Effector memory CD8-positive, alpha-beta T cell (primary cell): ENCODE results near the gene CCNY.
A peak's percentile ranks its signal among the peaks of the same experiment; 100 is the strongest.
"Not testable (repeated sequence)": the region's sequence is repeated elsewhere in the genome, so short reads cannot be mapped to it uniquely, and the experiment has no call there.

Source experiments
- ATAC-seq: fragments of 150-1000 bp; cut with Tn5 transposase; replicated peaks from 2 replicates; pipeline ENCODE4 v1.10.0; 2021; ENCODE audit warnings: mild to moderate bottlenecking, moderate library complexity
- DNase-seq, 3 experiments: peaks; one replicate each; pipeline ENCODE4 v3.0.0; 2021
- H3K27ac Mint-ChIP-seq, 2 donors: one replicate each; pipeline ENCODE4 v1.8.0; 2022; ENCODE audit warnings: mild to moderate bottlenecking in 2 of 2, mixed read lengths in 2 of 2, moderate library complexity in 2 of 2
- H3K27me3 Mint-ChIP-seq, 2 donors: one replicate each; pipeline ENCODE4 v1.8.0; 2022; ENCODE audit warnings: mixed read lengths in 2 of 2
- H3K36me3 Mint-ChIP-seq: one replicate; pipeline ENCODE4 v1.8.0; 2022; ENCODE audit warnings: mild to moderate bottlenecking, moderate library complexity, mixed read lengths; ENCODE audit not compliant: insufficient read depth
- H3K4me1 Mint-ChIP-seq, 2 donors: one replicate each; pipeline ENCODE4 v1.8.0; 2022; ENCODE audit warnings: low read depth in 2 of 2, mixed read lengths in 2 of 2
- H3K4me3 Mint-ChIP-seq, 2 donors: one replicate each; pipeline ENCODE4 v1.8.0; 2022; ENCODE audit warnings: mild to moderate bottlenecking in 2 of 2, mixed read lengths in 2 of 2, moderate library complexity in 2 of 2
- H3K9me3 Mint-ChIP-seq, 2 donors: one replicate each; pipeline ENCODE4 v1.8.0; 2022; ENCODE audit warnings: mixed read lengths in 2 of 2

CCNY gene

GRCh38 chr10:35416619-35417312, 80.5 kb downstream of the CCNY start:
- Mint-ChIP-seq H3K27ac (peak overlapping the region; percentile 13 to 68), H3K27me3 (no peaks in the 10 kb centered on the region), H3K36me3 (no peaks in the 10 kb centered on the region), H3K9me3 (no peaks in the 10 kb centered on the region), H3K4me3 (no peak overlapping the region), H3K4me1 (peaks cover 39 to 52% of the 10 kb centered on the region in 2 donors)
- no peak for ATAC-seq
- DNase-seq, result no peak

- H3K9me3 Mint-ChIP-seq, result no peaks in the 10 kb centered on the region
These were observed 81.0 kb downstream of the CCNY start for GRCh38 chr10:35417313-35417625.

GRCh38 chr10:35417795-35418194, 81.5 kb downstream of the CCNY start:
- Mint-ChIP-seq H3K27ac (peak overlapping the region in 1 of 2 donors; percentile 14), H3K9me3 (no peaks in the 10 kb centered on the region), H3K36me3 (no peaks in the 10 kb centered on the region), H3K27me3 (no peaks in the 10 kb centered on the region), H3K4me1 (peaks cover 39 to 54% of the 10 kb centered on the region in 2 donors), H3K4me3 (no peak overlapping the region)
- no peak for ATAC-seq
- no peak for DNase-seq

More at GRCh38 chr10:35417313-35417625, 81.0 kb downstream of the CCNY start:
- H3K27ac Mint-ChIP-seq, result peak overlapping the region in 1 of 2 donors; percentile 14
- no peak overlapping the region for H3K4me3 Mint-ChIP-seq
- DNase-seq (no peak), ATAC-seq (no peak)
- H3K27me3 Mint-ChIP-seq, result no peaks in the 10 kb centered on the region
- no peaks in the 10 kb centered on the region for H3K36me3 Mint-ChIP-seq
- peaks cover 39 to 52% of the 10 kb centered on the region in 2 donors for H3K4me1 Mint-ChIP-seq

GRCh38 chr10:35418580-35418979, 82.3 kb downstream of the CCNY start:
- not testable (repeated sequence) for DNase-seq, H3K27ac Mint-ChIP-seq, H3K27me3 Mint-ChIP-seq, H3K4me3 Mint-ChIP-seq, ATAC-seq, H3K36me3 Mint-ChIP-seq, H3K9me3 Mint-ChIP-seq
- H3K4me1 Mint-ChIP-seq, result peaks cover 39 to 56% of the 10 kb centered on the region in 2 donors

DNA sequence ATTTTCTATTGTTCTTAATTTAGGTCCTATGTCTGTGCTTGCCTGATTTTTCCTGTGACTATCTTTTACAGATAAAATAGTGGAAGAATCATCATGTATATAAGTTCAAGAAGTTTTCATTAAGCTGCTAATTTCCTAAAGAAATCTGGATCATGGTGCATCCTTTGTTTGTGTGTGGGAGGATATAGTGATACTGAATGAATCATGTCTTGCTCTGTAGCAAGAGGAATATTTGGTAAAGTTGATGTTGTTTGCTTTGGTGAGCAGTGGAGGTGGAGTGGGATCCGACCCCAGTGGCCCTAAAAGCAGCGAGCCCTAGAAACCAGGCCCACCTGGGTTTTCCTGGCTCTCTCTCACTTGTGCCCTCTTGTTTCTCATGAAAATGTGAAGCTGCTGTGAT, 83.7 kb downstream of the CCNY start:
- Mint-ChIP-seq H3K27ac (no peak overlapping the region), H3K36me3 (no peaks in the 10 kb centered on the region), H3K4me3 (no peak overlapping the region), H3K27me3 (no peaks in the 10 kb centered on the region), H3K4me1 (peaks cover 41 to 49% of the 10 kb centered on the region in 2 donors), H3K9me3 (no peaks in the 10 kb centered on the region)
- DNase-seq, result no peak
- no peak for ATAC-seq

DNA sequence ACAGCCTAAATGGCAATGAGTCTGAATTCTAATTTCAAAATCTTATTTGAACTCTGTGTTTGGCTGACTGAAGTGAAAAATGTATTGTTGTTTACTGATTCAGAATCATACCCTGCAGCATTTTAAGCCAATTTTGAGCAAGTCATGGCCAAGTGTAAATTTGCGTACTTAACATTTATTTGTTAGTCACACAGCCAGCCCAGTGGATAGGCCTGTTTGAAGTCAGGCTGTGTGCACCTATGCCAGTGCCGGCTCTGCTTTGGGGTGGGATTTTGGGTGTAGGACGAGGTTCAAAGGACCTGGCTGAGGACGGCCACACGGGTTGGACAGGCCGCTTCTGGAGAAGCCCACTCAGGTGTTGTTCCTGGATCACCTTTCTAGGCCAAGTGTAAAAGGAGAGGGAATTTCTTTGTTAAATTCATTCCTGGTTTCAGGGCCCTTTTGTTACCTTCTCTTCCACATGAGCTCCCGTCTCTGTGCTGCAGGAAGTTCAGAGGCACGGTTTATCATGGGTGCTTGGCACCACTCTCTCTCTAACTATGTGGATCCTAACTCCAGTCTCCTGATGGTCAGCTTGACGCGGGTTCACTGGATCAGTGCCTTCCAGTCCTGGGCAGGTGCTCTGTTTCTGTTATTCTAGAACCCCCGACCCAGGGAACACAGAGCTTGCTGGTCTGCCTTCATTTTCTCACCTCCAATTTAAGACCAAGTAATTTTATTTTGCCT, 84.7 kb downstream of the CCNY start:
- H3K36me3 Mint-ChIP-seq, result no peaks in the 10 kb centered on the region
- DNase-seq (no peak), ATAC-seq (no peak)
- no peaks in the 10 kb centered on the region for H3K27me3 Mint-ChIP-seq
- no peaks in the 10 kb centered on the region for H3K9me3 Mint-ChIP-seq
- peaks cover 45 to 49% of the 10 kb centered on the region in 2 donors for H3K4me1 Mint-ChIP-seq
- peak overlapping the region in 1 of 2 donors; percentile 26 for H3K27ac Mint-ChIP-seq
- no peak overlapping the region for H3K4me3 Mint-ChIP-seq

DNA sequence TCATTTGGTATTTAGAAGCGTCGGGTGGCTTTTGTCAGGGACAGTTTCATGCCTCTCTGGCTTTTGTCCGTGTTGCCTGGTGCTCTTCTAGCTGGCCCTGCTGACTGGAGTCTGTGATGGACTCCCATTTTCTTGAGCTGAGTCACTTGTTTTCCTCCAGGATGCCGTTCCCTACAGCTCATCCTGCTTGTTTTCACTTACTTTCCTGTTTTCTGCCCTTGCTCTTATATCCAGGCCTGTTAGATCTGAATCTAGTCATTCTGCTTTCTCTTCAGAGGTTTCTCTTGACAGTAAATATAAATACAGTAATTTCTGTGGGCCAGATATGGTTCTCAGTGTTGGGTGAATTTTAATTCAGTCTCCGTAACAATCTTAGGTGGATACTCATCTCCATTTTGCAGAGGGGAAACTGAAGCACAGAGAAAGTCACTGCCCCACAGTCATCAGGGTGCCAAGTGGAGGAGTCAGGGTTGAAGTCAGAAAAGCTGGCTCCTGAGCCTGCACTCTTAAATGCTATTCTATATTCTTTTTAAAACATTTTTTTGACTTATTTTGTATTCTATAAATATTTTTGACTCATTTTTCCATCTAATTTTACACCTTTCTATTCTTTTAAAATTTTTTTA, 85.4 kb downstream of the CCNY start:
- H3K27ac Mint-ChIP-seq, result peak overlapping the region in 1 of 2 donors; percentile 26

DNA sequence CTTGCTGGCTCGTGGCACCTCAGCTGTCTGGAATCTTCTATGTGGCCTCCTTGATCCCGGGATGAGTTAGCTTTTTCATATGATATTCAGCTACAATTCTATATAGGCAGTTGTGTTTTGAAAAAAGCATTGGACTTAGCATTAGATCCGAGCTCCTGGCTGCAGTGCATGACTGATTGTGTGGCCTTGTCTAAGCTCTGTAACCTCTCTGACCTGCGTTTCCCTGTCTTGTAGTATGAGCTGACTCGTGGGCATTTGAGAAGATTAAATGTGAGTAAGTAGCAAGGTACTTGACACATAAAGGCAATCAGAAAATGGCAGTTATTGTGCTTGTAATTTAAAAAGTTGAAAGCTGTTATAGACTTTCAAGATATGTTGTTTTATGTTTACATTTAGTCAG, 85.9 kb downstream of the CCNY start:
- Mint-ChIP-seq H3K4me3 (no peak overlapping the region), H3K27me3 (no peaks in the 10 kb centered on the region), H3K27ac (no peak overlapping the region), H3K36me3 (no peaks in the 10 kb centered on the region), H3K4me1 (peaks cover 48 to 54% of the 10 kb centered on the region in 2 donors), H3K9me3 (no peaks in the 10 kb centered on the region)
- no peak for DNase-seq
- ATAC-seq, result no peak

More for the DNA sequence above, 85.4 kb downstream of the CCNY start:
- no peaks in the 10 kb centered on the region for H3K27me3 Mint-ChIP-seq
- no peaks in the 10 kb centered on the region for H3K9me3 Mint-ChIP-seq
- no peaks in the 10 kb centered on the region for H3K36me3 Mint-ChIP-seq
- H3K4me3 Mint-ChIP-seq, result no peak overlapping the region
- DNase-seq, result no peak
- H3K4me1 Mint-ChIP-seq, result peaks cover 46 to 52% of the 10 kb centered on the region in 2 donors
- ATAC-seq, result no peak

DNA sequence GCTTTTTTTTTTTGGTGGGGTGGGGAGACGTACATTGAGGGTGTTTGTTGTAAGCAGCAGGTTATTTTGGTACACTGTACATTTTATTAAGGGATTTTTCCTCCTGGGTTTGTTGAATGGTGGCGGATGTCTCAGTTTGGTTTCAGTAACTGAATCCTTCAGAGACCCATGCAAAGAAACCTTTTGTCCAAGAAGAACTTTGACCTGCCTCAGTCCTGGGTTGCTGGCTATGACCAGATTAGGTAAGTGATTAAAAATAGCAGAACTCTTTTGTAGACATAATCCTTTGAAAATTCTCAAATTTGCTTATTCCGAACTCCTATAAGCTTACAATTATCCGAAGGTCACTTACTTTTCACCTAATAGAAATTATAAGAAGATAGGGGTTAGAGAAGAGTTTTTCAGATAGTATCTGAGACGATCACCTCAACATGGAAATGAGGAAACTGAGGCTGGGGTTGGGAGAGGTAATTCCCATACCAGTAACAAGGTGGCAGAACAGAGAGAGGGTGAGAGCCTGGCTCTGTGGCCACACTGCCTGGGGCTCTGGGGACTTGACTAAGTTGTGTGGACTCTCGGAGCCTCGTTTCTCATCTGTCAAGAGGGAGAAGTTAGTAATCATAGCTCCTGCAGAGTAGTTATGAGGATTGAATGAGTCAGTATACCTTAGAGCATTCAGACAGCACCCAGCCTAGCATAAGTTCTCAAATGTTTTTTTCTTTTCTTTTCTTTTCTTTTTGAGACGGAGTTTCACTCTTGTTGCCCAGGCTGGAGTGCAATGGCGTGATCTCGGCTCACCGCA, 87.4 kb downstream of the CCNY start:
- H3K4me3 Mint-ChIP-seq, result no peak overlapping the region
- no peak overlapping the region for H3K27ac Mint-ChIP-seq
- peaks cover 53% of the 10 kb centered on the region in 2 donors for H3K4me1 Mint-ChIP-seq
- DNase-seq (no peak), ATAC-seq (no peak)
- no peaks in the 10 kb centered on the region for H3K9me3 Mint-ChIP-seq
- peaks cover 2% of the 10 kb centered on the region for H3K36me3 Mint-ChIP-seq
- no peaks in the 10 kb centered on the region for H3K27me3 Mint-ChIP-seq

- Mint-ChIP-seq H3K4me1 (peaks cover 46 to 47% of the 10 kb centered on the region in 2 donors), H3K4me3 (no peak overlapping the region), H3K36me3 (peaks cover 2% of the 10 kb centered on the region)
These were observed 88.5 kb downstream of the CCNY start for GRCh38 chr10:35424680-35425285.

DNA sequence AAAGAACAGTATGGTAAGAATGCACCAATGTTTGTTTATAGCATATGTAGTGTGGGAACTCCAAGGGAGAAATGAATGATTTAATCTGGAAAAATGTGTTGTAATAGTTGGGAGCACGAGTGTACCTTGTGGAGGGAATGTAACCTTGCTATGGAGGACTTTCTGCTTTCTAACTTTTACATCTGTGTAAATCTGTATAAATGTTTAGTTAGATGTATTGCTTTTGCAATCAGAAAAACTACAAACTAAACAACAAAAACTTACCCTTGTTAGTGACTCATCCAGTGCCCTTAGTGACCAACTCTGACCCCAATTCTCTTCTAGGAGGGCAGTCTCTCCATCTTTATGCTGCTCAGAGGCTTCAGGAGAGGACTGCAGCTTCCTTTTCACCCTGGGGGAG, 89.3 kb downstream of the CCNY start:
- Mint-ChIP-seq H3K27ac (no peak overlapping the region), H3K36me3 (peaks cover 2% of the 10 kb centered on the region), H3K9me3 (no peaks in the 10 kb centered on the region), H3K4me3 (no peak overlapping the region), H3K4me1 (peaks cover 43 to 45% of the 10 kb centered on the region in 2 donors), H3K27me3 (no peaks in the 10 kb centered on the region)
- no peak for DNase-seq
- ATAC-seq, result no peak

More at GRCh38 chr10:35424680-35425285, 88.5 kb downstream of the CCNY start:
- ATAC-seq (no peak), DNase-seq (no peak)
- no peaks in the 10 kb centered on the region for H3K27me3 Mint-ChIP-seq
- no peaks in the 10 kb centered on the region for H3K9me3 Mint-ChIP-seq
- H3K27ac Mint-ChIP-seq, result no peak overlapping the region

GRCh38 chr10:35426657-35427056, 90.3 kb downstream of the CCNY start:
- Mint-ChIP-seq H3K27ac (peak overlapping the region in 1 of 2 donors; percentile 15), H3K4me3 (no peak overlapping the region), H3K36me3 (peaks cover 6% of the 10 kb centered on the region), H3K27me3 (no peaks in the 10 kb centered on the region), H3K4me1 (peaks cover 40% of the 10 kb centered on the region in 2 donors), H3K9me3 (no peaks in the 10 kb centered on the region)
- no peak for DNase-seq
- ATAC-seq, result no peak

- H3K36me3 Mint-ChIP-seq, result peaks cover 6% of the 10 kb centered on the region
- DNase-seq (no peak), ATAC-seq (no peak)
- H3K9me3 Mint-ChIP-seq, result no peaks in the 10 kb centered on the region
- H3K27ac Mint-ChIP-seq, result no peak overlapping the region
- no peaks in the 10 kb centered on the region for H3K27me3 Mint-ChIP-seq
- peaks cover 42 to 47% of the 10 kb centered on the region in 2 donors for H3K4me1 Mint-ChIP-seq
- no peak overlapping the region for H3K4me3 Mint-ChIP-seq
These were observed 91.2 kb downstream of the CCNY start for GRCh38 chr10:35427543-35427942.
